ENCODE data around the gene PYGB.

Gene PYGB

GRCh38 chr20:25247956-25248785, at the start of gene PYGB:
Gene PYGB (plus strand): TSS chr20:25248085. CDS start chr20:25248179, 94 bp downstream.
- DNase-seq: peak in 53 of 56 donors; percentile 37 to 89 (median 77)

- DNase-seq: peak in 14 of 56 donors; percentile 13 to 65 (median 40)
Observed at GRCh38 chr20:25198663-25199383, 49.1 kb upstream of the PYGB start.

- no peak for DNase-seq
Observed at GRCh38 chr20:25199473-25200260, 48.2 kb upstream of the PYGB start.

GRCh38 chr20:25203089-25203488, 44.8 kb upstream of the PYGB start:
- DNase-seq: no peak

GRCh38 chr20:25203871-25204320, 44.0 kb upstream of the PYGB start:
- no peak for DNase-seq

GRCh38 chr20:25204550-25205276, 43.2 kb upstream of the PYGB start:
- DNase-seq: no peak

- DNase-seq: no peak
Observed at GRCh38 chr20:25205277-25206062, 42.4 kb upstream of the PYGB start.

GRCh38 chr20:25206063-25206403, 41.9 kb upstream of the PYGB start:
- DNase-seq: no peak

- no peak for DNase-seq
Observed at GRCh38 chr20:25206548-25206947, 41.3 kb upstream of the PYGB start.

GRCh38 chr20:25207149-25207959, 40.5 kb upstream of the PYGB start:
- DNase-seq: no peak

GRCh38 chr20:25207960-25208534, 39.8 kb upstream of the PYGB start:
- no peak for DNase-seq

- DNase-seq: no peak
Observed at GRCh38 chr20:25209400-25209799, 38.5 kb upstream of the PYGB start.

GRCh38 chr20:25209911-25210310, 38.0 kb upstream of the PYGB start:
- DNase-seq: no peak

- no peak for DNase-seq
Observed at GRCh38 chr20:25211273-25211672, 36.6 kb upstream of the PYGB start.

GRCh38 chr20:25212242-25212641, 35.6 kb upstream of the PYGB start:
- no peak for DNase-seq

- no peak for DNase-seq
Observed at GRCh38 chr20:25213566-25214425, 34.1 kb upstream of the PYGB start.

- no peak for DNase-seq
Observed at GRCh38 chr20:25214426-25214790, 33.5 kb upstream of the PYGB start.

- DNase-seq: peak in 7 of 56 donors; percentile 18 to 45 (median 41)
Observed at GRCh38 chr20:25214819-25215218, 33.1 kb upstream of the PYGB start.

Measured in nucleus accumbens (tissue), 56 donors.